HG03139 (cell line): ENCODE measurements around the gene WEE1.

Experiments
- ATAC-seq: cut with Tn5 transposase; IDR thresholded peaks from one replicate; pipeline ENCODE4 v1.9.1; 2021; ENCODE audit not compliant: unreplicated experiment

Gene WEE1

DNA sequence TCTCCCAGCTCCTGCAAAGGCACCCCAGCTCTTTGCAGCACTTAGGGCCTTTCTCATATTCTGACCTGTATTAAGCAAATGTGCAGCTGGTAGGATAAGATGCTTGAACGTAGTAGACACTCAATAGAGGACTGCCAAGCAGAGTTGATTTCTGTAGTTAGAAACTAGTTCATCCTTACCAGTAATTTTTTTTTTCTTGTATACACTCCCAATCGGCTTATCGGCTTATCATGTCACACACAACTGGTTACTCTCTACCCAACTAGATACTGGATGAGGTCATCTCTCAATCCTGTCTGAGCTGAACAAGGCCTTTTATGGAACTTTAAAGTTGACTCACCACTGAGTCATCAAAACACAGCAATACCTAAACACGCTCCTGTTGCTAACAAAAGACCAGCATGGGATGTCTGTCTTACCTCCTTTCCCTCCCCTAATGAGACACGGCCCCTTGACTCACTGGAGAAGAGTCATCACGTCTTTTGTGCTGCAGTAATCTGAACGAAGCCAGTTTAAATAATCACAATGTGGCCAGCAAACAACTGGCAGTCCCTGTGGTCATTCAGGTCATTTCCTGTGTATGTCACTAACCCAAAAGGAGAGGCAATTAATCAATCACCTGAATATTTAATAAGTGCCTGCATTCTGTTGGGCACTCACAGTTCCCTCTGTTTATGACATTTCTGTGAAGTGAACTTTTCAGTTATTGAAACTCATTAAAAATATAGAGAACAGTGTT lies 7.5 kb upstream of the WEE1 start:
- peak; percentile 62 for ATAC-seq

DNA sequence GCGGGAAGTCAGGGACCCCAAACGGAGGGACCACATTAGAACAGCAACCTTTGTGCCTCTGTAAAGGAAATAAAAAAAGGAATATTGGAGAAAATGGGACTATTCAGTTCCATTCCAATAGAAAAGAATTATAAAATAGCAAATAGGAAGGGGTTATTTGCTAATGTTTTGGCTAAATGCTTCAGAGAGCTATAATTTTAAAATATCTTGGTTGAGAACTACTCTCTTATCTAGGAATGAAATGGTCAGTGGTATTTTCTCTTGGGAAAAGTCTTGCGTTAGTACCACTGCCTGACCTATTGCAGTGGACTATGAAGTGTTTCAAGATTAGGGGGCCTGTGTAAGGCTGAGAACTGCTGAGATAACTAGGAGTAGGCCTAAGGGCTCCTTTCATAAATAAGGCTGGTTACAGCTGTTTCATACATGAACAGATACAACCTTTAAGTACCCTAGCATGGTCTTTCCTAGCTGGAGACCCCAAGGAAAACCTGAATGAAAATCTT lies 6.9 kb upstream of the WEE1 start:
- ATAC-seq = no peak

DNA sequence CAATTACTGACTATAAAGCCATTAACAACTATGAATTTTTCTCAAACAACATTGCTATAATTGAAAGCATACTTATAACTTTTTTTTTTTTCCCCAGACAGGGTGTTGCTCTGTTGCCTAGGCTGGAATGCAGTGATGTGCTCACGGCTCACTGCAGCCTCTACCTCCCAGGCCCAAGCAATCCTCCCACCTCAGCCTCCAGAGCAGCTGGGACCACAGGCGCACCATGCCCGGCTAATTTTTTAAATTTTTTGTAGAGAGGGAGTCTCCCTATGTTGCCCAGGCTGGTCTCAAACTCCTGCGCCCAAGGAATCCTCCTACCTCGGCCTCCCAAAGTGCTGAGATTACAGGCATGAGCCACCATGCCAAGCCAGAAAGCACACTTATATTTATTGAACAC lies 6.1 kb upstream of the WEE1 start:
- ATAC-seq = no peak

DNA sequence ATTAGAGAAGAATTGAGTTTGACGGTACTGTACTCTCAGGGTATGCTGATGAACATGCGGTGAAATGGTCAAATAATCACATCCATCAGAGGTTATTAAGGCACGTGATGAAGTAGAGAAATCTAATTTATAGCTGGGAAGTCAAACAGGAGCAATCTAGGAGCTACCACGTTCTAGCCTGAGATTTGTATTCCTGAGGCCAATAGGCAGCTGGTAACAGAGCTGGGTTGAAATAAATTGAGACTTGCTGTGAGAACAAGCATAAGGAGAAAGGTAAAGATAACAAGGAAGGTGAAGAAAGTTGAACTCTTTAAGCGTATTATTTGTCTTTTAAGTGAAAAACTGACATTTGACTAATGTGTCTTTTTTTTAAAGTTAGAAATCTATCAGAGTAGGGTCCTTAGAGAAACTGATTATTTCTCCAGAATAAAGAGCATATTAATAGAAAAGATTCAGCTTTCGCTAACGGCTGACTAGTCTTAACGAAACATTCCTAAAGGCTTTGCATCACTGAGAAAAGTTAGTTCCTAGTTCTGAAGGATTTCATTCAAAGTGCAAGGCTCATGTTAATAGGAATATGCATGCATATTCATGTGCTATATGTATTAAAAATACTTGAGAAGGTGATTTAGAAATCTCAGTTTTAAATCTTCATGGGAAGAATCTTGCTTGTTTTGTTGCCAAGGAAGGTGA lies 5.2 kb upstream of the WEE1 start:
- ATAC-seq = no peak

GRCh38 chr11:9568854-9569587 lies 4.4 kb upstream of the WEE1 start:
- ATAC-seq = no peak

DNA sequence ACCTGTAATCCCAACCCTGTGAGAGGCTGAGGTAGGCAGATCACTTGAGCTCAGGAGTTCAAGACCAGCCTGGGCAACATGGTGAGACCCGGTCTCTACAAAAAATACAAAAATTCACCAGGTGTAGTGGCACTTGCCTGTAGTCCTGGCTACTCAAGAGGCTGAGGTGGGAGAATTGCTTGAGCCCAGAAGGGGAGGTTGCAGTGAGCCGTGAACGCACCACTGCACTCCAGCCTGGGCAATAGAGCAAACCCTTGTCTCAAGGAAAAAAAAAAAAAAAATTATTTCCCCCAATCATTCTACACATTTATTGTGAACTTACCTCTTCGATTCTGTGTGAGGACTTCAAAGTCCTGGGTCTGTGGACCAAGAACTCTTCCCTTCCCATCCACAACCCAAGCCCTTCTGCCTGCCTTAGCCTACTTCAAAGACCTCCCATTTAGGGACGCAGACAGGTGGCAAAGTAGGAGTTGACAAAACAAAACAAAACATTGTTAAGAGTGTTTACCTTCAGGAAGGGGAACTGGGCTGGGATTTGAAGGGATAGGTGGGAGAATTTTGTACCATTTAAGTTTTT lies 3.8 kb upstream of the WEE1 start:
- ATAC-seq = no peak

DNA sequence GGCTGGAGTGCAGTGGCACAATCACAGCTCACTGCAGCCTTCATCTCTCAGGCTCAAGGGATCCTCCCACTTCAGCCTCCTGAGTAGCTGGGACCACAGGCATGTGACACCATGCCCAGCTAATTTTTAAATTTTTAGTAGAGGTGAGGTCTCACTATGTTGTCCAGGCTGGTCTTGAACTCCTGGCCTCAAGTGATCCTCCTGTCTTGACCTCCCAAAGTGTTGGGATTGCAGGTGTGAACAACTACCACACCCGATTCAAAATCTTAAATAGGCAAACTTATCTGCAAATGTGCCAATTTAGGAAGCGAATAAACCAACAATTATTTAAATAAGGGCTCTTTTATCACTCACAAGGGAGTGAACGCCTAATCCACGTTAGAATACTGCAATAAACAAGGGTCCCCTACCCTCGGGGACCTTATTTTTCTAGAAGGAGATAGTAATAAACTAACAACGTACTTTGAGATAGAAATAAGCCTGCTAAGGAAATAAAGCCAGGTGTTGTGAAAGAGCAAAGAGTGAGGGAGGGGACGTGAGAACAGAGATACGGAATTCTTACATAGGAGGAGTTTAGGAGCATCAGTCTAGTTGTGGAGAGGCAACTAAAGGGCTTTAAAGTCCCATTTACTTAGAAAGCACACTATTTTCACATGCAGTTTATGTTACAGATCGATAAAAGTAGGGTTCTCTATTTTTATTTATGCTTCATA lies 3.0 kb upstream of the WEE1 start:
- ATAC-seq = no peak

- ATAC-seq = no peak
Observed at GRCh38 chr11:9571071-9571762, 2.3 kb upstream of the WEE1 start.

- no peak for ATAC-seq
Observed at GRCh38 chr11:9571763-9572115, 1.7 kb upstream of the WEE1 start.

GRCh38 chr11:9573775-9574621 lies 528 bp downstream of the WEE1 start:
- peak; percentile 29 for ATAC-seq

DNA sequence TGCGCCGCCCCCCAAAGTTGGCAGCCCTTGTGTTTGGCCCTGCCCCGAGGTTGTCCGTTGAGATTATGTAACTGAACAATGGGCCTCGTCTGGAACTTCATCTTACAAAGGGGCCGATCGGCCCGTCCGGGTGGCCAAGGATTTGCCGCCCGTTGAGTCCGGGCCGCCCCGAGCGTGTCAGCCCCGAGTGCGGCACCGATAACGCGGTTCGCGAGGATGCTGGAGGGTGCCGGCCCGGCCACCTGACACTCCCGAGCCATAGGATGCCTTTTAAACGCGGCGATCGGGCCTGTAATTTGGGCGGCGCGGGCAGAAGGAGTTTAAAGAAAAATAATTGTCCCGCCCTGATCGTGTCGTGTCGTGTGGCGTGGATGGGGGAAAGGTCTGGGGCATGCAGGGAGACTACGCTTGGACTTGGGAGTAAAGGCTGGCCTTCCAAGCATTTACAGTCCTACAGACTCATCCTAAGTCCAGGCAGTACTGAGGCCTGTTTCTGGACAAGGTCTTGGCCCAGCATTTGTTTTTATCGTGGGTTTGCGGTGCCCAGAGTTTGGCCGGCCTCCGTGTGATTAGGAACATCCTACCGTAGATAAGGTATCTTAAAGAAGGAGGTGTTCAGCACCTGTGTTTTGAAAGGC lies 1.3 kb downstream of the WEE1 start:
- no peak for ATAC-seq

DNA sequence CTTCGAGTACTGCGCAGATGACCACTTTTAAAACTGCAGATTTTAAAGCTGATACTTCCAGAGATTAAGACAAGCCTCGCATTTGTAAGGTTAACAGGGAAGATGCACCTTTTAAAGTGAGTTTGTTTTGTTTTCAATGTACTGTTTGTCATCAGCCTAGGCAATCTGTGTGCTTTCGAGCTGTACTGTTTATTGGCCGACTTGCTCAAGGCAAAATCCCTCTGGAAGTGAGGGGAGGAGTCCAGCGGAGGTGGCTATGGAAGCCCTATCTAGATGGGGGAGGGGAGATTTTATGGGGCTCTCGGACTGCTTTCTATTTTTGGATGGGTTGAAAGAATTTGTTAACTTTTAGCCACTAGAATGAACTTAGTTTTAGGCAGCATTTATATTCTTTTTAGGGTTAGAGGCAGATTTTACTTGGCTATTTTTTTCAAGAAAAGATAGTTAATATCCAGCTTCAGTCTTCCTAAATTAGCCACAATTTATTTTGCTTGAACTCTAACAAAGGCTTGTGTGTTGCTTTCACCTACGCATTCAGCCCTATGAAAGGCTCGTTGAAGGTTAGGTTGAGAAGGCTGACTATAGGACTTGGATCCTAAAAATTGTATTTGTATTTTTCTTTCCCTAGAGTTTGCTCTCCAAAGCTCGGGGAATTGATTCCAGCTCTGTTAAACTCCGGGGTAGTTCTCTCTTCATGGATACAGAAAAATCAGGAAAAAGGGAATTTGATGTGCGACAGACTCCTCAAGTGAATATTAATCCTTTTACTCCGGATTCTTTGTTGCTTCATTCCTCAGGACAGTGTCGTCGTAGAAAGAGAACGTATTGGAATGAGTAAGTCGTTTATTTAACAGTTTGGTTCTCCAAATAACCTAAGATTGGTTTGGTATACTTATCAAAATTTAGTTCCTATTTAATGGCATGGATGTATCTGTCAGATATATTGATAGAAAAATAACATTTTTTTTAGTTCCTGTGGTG lies 2.1 kb downstream of the WEE1 start:
- no peak for ATAC-seq

GRCh38 chr11:9576701-9577381 lies 3.4 kb downstream of the WEE1 start:
- no peak for ATAC-seq

DNA sequence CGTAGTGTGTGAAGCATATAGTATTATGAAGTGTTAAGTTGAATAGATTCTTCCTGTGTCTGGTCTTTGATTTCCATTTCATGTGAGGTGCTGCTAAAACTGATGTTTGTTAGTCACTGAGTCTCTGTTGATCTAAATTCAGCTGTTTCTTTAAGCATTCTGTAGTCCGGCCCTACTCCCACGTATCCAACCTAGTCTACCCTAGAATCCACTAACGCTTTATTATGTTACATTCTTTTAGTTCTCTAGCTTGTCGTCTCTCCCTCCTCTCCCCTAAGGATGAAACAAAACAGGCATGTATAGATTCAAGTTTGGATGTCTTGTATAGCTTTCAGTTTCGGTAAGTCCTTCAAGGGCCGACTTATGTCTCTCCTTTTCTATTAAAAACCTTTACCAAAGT lies 4.1 kb downstream of the WEE1 start:
- no peak for ATAC-seq

- no peak for ATAC-seq
Observed at GRCh38 chr11:9580894-9581293, 7.4 kb downstream of the WEE1 start.

GRCh38 chr11:9581556-9582161 lies 8.2 kb downstream of the WEE1 start:
- no peak for ATAC-seq

DNA sequence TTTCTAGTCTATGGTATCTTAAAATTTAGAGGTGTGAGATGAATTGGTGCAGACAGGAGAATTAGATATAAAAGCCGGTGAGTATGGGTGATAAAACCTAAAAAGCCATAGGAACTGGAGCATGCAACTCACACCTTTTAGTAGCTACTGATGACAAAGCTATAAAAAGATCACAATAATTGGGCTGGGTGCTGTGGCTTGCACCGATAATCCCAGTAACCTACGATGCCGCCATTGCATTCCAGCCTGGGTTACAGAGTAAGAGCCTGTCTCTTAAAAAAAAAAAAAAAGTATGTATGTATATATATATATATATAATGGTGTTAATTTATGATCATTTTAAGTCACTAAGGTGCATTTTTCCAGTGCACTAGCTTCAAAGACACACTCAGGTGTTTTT lies 17.2 kb downstream of the WEE1 start:
- no peak for ATAC-seq
